ENCODE data around the gene SNX9. TPM values are rescaled to one million over a fixed set of nuclear protein-coding genes. Genes with fewer than 3 reads are reported as not detected.

The SNX9 gene
- total and polyA plus RNA-seq, 3 donors from 2014 or later, result 26.0 to 32.6 (median 30.1) TPM

- intact Hi-C loops (cut with DNase I; ENCODE audit: low total_unique reads), result no loop called here
- 93% methylated on average over 11 of the region's 11 CpGs for WGBS, 2 donors
- Histone ChIP-seq H3K4me3 (no peak overlapping the region), H3K9me3 (no peaks in the 10 kb centered on the region), H3K27ac (no peak overlapping the region), H3K36me3 (ENCODE audit: low read depth, missing control alignments) (no peaks in the 10 kb centered on the region), H3K27me3 (no peaks in the 10 kb centered on the region), H3K4me1 (peaks cover 7% of the 10 kb centered on the region)
- DNase-seq, result no peak
- TF ChIP-seq POLR2A (IDR thresholded peaks at IDR 0.05) (no peak), CTCF (IDR thresholded peaks at IDR 0.05) (no peak)
Observed at GRCh38 chr6:157864185-157864761, 41.2 kb downstream of the SNX9 start.

GRCh38 chr6:157865249-157865648 is 42.2 kb downstream of the SNX9 start:
- 90 to 92% methylated on average over 6 of the region's 6 CpGs for WGBS, 2 donors
- no peak overlapping the region for H3K4me3 ChIP-seq
- no peaks in the 10 kb centered on the region for H3K36me3 ChIP-seq (ENCODE audit: low read depth, missing control alignments)
- no peak for TF ChIP-seq CTCF (IDR thresholded peaks at IDR 0.05)
- TF ChIP-seq POLR2A (IDR thresholded peaks at IDR 0.05), result no peak
- peaks cover 7% of the 10 kb centered on the region for H3K4me1 ChIP-seq
- H3K27me3 ChIP-seq, result no peaks in the 10 kb centered on the region
- intact Hi-C loops (cut with DNase I; ENCODE audit: low total_unique reads), result no loop called here
- no peak overlapping the region for H3K27ac ChIP-seq
- no peak for DNase-seq
- H3K9me3 ChIP-seq, result no peaks in the 10 kb centered on the region

GRCh38 chr6:157867155-157867559 is 44.1 kb downstream of the SNX9 start:
- 55 to 65% methylated on average over 5 of the region's 5 CpGs for WGBS, 2 donors
- H3K27me3 ChIP-seq, result no peaks in the 10 kb centered on the region
- no peaks in the 10 kb centered on the region for H3K9me3 ChIP-seq
- intact Hi-C loops (cut with DNase I; ENCODE audit: low total_unique reads), result no loop called here
- no peaks in the 10 kb centered on the region for H3K36me3 ChIP-seq (ENCODE audit: low read depth, missing control alignments)
- H3K4me3 ChIP-seq, result no peak overlapping the region
- H3K4me1 ChIP-seq, result peaks cover 7% of the 10 kb centered on the region
- no peak for DNase-seq
- TF ChIP-seq POLR2A (IDR thresholded peaks at IDR 0.05) (no peak), CTCF (IDR thresholded peaks at IDR 0.05) (no peak)
- no peak overlapping the region for H3K27ac ChIP-seq

GRCh38 chr6:157867981-157868380 is 44.9 kb downstream of the SNX9 start:
- Histone ChIP-seq H3K4me1 (peaks cover 7% of the 10 kb centered on the region), H3K9me3 (no peaks in the 10 kb centered on the region), H3K36me3 (ENCODE audit: low read depth, missing control alignments) (no peaks in the 10 kb centered on the region), H3K27me3 (no peaks in the 10 kb centered on the region), H3K4me3 (no peak overlapping the region), H3K27ac (no peak overlapping the region)
- TF ChIP-seq CTCF (IDR thresholded peaks at IDR 0.05) (no peak), POLR2A (IDR thresholded peaks at IDR 0.05) (no peak)
- intact Hi-C loops (cut with DNase I; ENCODE audit: low total_unique reads), result no loop called here
- no peak for DNase-seq

GRCh38 chr6:157868835-157869234 is 45.8 kb downstream of the SNX9 start:
- intact Hi-C loops (cut with DNase I; ENCODE audit: low total_unique reads), result no loop called here
- Histone ChIP-seq H3K4me3 (no peak overlapping the region), H3K4me1 (peaks cover 7% of the 10 kb centered on the region), H3K27me3 (no peaks in the 10 kb centered on the region), H3K9me3 (no peaks in the 10 kb centered on the region), H3K27ac (no peak overlapping the region), H3K36me3 (ENCODE audit: low read depth, missing control alignments) (no peaks in the 10 kb centered on the region)
- 68 to 76% methylated on average over 10 of the region's 10 CpGs for WGBS, 2 donors
- no peak for TF ChIP-seq POLR2A (IDR thresholded peaks at IDR 0.05)
- TF ChIP-seq CTCF (IDR thresholded peaks at IDR 0.05), result no peak
- DNase-seq, result peak; percentile 25
